Left ventricle myocardium superior (tissue), 1 donor: ENCODE results near the gene PIH1D1. TPM values are rescaled to one million over a fixed set of nuclear protein-coding genes. Genes with fewer than 3 reads are reported as not detected.

Experiments used
- ATAC-seq: fragments of 200-7000 bp; cut with Tn5 transposase; one replicate; pipeline ENCODE4 v1.9.1; 2020; ENCODE audit warnings: mild to moderate bottlenecking, moderate library complexity
- DNase-seq: peaks from one replicate; pipeline ENCODE4 v3.0.0-alpha.2; 2020
- intact Hi-C: fragments of 100-400 bp; cut with micrococcal nuclease; formaldehyde crosslinking; loops from one replicate; pipeline ENCODE4 v1.11.0; 2022
- total RNA-seq: library from RNA; stranded (reverse); fragmentation: NEBNext Ultra II Directional; extraction: Animal tissue kit (Norgen Biotek cat#: 25700); gene quantifications from one replicate; pipeline ENCODE4 v1.2.1, GENCODE V29; 2021
- donor health status: DM: no; HTN: yes; CAD: no; lungs with severe emphysema.

PIH1D1 gene
- total RNA-seq, 1 donor from 2014 or later = 29.6 TPM

DNA sequence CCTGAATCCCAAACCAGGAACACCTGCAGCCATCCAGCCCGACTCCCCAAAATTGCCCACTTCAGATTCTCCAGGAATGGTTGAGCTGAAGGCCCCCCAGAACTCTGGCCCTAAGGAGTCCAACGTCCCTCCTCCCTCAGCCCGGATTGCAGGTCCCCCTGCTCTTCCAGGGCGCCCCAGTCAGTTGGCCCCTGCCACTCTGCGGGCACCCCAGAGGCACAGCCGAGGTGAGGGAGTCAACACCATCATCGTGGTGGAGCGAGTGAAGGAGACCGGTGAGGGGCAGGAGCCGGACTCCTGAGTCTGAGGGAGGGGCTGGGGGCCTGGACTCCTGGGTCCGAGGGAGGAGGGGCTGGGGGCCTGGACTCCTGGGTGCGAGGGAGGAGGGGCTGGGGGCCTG is 24.3 kb downstream of the PIH1D1 start:
- DNase-seq (peak; percentile 4), ATAC-seq (no peak)
- intact Hi-C loops = no loop called here

DNA sequence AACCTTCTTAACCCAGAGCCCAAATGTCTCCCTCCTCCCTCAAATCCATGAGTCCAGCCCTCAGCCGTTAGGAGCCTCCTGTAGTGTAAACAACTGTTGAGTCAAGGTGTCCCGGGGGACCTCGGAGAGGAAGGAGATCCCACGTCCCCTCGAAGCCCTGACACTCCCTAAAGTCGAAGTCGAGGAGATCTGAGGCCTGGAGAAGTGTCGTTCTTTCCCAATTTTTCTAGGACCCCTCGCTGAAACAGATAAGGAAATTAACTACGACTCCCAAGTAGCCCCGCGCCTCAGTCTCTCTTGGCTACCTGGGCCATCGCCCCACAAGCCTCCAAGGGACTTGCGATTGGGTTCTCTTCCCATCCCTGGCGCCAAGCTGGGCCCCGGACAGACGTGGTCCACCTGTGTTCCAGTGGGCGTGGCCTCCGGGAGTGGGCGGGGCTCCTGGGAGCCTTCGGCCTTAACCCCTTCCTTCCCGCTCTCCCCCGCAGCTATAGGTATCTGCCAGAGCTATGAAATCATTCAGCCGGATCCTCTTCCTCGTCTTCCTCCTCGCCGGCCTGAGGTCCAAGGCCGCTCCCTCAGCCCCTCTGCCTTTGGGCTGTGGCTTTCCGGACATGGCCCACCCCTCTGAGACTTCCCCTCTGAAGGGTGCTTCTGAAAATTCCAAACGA is 25.6 kb downstream of the PIH1D1 start:
- DNase-seq = no peak
- ATAC-seq = no peak
- intact Hi-C loops = no loop called here

DNA sequence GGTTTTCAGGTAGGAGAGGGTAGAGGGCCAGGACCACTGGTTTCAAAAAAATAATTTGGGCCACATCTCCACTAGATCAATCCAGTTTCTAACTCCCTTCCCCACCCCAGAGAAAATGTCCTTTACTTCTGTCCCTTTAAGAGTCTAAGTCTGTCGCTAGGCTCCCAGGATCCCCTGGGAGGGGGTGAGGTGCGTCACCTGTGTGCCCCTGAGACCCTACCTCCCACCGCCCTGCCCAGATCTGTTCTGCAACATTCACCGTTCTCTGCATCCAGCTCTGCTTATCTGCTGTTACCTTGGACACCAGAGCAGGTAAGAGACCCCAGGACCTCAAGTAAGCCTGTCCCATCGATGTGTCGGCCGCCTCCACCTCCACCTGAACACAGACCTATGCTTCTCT is 26.4 kb downstream of the PIH1D1 start, which contains the start of gene GFY:
TSS of gene GFY (plus strand) at position 211 of the 400 bp plus-strand sequence. CDS start 1,043 bp downstream, outside the sequence.
- intact Hi-C loops = no loop called here
- no peak for ATAC-seq
- no peak for DNase-seq

DNA sequence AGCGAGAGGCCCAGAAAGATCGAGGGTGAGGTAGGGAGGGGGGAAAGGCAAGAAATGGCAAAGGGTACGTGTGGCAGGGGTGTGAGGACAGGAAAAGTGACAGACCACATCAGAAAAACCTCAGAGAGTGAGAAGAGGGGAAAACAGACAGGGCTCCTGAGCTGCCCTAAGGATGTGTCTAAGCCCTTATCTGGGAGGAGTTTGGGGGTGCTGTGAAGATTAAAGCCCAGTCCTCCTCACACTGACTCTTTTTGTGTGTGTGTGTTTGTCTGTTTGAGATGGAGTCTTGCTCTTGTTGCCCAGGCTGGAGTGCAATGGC is 27.7 kb downstream of the PIH1D1 start:
- ATAC-seq (no peak), DNase-seq (no peak)
- intact Hi-C loops = no loop called here

DNA sequence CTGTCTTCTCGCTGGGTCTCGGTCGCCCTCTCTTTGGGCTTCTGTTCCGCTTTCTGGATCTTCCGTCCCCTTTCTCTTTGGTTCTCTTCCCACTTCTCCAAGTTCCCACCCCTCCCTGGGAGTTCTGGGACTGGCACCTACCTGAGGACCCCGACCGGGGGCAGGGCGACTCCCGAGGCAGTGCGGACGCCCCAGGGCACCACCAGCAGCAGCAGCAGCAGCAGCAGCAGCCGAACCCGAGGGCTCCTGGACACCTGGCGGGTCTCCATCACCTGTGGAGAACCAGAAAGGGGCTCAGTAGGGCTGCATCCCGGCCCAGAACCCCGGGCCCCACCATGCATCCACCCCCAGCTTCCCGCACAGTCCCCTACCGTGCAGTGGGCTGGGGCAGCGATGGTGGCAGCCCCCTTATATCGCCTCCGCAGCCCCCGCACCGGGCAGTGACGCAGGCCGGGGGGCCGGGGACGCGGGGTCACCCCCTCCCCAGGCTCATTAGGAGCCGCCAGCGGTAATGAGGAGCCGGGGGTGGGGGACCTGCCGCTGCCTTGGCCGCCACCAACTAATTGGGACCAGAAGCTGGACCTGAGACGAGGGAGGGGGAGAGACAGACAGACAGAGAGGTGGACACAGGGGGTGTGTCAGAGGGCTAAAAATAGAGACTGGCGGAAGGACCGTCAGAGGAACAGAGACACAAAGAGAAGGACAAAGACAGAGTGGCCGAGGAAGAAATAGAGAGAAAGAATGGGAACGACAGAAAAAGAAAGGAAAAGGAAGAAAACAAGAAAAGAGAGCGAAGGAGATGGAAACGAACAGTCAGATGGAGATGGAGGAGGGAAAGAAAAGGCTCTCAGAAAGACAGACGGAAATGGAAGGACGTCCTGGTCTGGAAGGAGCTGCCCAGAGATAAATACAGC is 28.3 kb downstream of the PIH1D1 start, which contains the start of gene PTH2:
TSS of gene PTH2 (minus strand) at position 371 of the 914 bp plus-strand sequence. CDS start at position 269, 102 bp downstream.
- ATAC-seq = peak; percentile 33

DNA sequence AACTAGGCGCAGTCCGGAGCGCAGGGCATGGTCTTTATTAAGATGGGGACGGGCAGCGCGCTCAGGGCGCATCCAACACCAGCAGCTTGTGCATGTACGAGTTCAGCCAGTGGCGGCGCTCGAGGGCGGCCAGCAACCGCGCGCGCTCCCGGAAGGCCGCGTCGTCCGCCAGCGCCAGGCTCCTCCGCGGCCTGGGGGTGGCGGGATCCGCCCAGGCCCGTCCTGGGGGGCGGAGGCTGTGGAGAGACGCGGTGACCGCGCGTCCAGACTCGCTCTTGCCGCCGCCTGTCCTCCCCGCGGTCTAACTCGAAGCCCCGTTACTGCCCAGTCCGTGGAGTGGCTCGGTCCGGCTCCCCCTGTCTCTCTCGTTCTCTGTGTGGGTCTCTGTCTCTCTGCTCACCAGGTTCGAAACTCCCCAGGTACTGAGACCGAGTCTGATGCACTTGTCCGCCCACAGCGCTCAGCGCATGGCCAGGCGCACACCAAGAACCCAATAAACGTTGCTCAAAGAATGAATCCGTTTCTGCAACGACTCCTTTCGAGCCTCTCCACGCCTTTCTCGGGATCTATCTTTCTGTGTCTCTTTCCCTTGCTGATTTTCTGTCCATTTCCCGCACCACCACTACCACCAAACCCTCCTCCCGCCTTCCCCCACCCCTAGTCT is 29.1 kb downstream of the PIH1D1 start:
- peak; percentile 78 for ATAC-seq
- intact Hi-C loops = no loop called here
- peak; percentile 71 for DNase-seq

More for the DNA sequence above, 28.3 kb downstream of the PIH1D1 start, which contains the start of gene PTH2:
- intact Hi-C loops = no loop called here
- DNase-seq = no peak

DNA sequence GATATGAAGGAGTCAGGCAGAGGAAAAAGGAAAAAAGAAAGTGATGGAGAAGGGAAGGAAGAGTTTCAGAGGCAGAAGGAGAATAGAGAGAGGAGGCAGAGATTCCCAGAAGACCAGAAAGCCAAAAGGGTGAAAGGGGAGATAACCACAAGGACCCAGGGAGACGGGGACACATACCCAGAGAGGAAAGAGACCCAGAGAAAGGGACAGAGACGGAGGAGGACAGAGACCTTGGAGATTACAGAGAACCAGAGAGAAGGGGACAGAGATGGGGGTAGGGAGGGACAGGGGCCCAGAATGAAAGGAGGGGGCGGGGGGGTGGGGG is 29.8 kb downstream of the PIH1D1 start:
- intact Hi-C loops = no loop called here
- ATAC-seq = no peak
- no peak for DNase-seq

DNA sequence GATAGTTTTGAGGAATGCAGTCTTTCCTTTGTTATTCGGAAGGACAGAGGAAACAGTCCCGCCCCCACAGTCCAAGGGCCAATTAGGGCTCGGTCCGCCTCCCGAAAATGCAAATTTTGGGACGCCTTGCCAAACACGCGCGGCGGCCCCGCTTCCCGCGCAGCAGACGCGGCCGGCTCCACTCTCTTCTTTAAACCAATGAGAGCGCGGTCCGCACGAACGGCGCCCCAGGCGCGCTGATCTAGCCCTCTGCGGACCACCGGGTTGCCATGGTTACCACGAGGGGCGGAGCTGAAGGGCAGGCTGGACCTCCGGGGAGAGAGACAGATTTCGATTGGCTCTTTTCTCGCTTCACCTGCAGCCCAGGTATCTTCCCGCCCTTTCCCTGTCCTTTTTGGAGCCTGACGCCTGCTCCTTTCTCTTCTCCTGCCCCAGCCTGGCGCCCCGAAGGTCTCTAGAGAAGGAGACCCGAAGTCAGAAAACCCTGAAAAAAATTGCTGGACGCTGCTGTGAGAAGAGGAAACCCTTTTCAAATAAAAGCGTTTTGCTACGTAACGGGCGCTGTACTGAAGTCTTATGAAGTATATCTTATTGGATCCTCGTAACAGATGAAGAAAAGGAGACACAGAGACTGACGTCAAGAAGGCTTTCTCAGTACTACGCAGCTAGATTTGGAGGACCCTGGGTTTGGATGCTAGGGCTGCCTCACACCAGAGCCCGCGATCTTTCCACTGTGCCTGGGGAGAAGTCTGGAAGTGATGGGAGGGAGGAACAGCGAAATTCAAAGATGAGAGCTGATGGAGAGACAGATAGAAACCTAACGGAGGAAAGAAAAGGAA is 30.4 kb downstream of the PIH1D1 start:
- ATAC-seq = peak; percentile 82
- DNase-seq = peak; percentile 81
- intact Hi-C loops = no loop called here

DNA sequence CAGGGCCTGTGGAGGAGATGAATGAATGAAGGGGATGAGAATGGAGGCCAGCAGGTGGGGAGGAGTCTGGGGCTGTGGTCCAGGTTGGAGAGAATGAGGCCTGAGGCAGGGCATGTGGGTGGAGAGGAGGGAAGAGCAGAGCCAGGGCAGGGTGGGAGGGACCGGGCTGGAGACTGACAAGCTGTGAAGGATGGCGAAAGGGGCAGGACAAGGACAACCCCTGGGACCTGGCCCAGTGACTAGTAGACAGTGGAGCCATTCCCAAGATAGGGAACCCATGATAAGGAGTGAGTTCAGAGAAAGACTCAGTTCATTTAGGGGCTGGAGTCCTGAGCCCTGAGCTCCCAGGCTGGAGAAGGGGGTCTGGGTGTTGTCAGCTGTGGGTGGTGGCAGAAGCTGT is 31.4 kb downstream of the PIH1D1 start:
- no peak for DNase-seq
- intact Hi-C loops = no loop called here
- ATAC-seq = no peak

DNA sequence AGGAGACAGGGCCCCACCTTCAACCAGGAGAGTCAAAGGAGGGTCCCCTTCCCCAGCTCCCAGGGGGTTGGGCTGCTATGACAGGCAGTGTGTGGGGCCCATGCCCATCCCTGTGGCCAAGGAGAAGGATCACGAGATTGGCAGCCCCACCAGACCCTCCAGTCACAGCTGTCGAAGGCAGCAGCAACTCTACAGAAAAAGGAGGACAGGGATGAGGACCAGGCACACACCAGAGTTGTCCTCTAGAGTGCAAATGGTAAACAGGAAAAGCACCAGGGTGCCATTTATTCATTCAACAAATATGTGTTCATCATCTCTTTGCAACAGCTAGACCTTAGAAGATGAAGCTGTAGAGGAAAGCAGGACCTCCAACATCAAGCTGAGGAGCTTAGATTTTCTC is 32.4 kb downstream of the PIH1D1 start:
- DNase-seq (no peak), ATAC-seq (no peak)
- intact Hi-C loops = no loop called here

DNA sequence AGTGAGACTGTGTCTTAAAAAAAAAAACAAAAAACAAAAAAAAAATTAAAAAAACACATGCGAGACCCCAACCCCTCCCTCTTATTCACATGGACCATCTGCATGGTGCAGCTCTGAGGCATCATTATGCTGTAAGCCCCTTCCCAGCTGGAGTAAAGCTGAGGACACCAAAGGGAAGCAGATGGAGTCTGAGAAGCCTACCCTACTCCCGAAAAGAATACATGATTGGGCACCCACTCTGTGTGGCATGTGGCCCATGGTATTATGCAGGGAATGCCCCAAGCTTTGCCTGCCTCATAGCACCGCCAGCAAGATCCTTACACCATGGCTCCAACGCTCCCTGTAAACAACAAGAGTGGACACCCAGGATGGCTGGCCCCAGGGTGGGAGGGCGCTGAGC is 33.1 kb downstream of the PIH1D1 start:
- no peak for DNase-seq
- intact Hi-C loops = no loop called here
- ATAC-seq = no peak

DNA sequence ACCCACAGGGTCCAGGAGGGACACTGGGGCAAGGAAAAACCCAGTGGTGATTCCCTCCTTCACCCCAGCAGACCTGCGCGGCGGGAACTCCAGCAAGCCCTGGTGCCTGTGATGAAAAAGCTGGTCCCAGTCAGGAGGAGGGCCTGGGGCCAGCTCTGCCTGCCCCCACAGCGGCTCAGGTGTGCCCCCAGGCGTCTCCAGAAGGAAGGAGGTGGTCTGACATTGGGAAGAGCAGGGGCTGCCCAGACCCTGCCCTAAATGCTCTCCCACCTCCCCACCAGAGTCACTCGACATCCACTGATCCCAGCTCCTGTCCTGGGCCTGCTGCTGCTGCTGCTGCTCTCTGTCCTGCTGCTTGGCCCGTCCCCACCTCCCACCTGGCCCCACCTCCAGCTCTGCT is 34.5 kb downstream of the PIH1D1 start:
- no peak for DNase-seq
- no peak for ATAC-seq
- intact Hi-C loops = no loop called here

DNA sequence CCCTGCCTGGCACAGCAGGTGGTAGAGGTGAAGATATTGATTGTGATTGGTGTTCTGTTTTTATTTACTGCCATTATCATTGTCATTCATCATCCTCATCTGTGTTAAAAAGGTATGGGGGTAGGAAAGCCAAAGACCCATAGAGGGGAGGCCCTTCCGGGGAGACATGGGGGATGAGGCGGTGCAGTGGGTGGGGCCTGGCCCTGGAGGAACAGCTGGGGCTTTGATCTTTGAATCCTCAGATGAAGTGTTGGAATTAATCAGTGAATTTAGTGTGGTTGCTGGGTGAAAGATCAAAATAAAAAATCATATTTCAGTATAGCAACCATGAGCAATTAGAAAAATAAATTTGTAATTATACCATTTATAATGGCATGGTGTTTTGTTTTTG is 35.8 kb downstream of the PIH1D1 start:
- intact Hi-C loops = no loop called here
- ATAC-seq (no peak), DNase-seq (no peak)

DNA sequence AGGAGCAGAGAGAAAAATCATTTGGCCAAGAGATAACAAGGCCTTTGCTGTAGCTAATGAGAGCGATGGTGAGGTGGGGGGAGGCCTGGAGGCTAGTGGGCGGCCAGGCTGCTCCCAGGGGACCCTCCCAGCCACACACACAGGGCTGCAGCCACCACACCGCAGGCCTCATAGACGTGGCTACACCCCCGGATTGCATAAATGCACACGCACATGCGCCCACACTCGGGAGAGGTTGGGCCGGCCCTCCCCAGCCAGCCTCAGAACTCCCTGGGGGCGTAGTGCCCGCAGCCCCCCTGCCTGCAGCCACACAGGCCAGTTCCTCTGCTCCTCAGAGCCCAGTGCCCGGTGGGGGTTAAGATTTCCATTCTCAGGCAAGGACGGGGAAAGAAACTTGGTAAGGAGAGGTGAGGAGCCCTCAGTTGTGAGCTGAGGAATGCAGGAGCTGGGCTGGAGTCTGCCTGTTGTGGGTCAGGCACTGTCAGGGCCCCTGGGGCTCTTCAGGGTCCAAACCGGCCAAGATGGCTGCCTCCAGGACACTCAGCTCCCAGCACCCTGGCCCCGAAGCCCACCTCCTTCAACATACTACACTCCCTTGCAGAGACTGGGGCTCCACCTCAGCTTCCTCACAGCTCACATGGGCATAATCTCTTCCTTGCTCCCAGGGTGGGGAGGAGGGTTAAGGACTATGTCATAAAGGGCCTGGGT is 36.4 kb downstream of the PIH1D1 start:
- no peak for ATAC-seq
- DNase-seq = no peak
- intact Hi-C loops = no loop called here

DNA sequence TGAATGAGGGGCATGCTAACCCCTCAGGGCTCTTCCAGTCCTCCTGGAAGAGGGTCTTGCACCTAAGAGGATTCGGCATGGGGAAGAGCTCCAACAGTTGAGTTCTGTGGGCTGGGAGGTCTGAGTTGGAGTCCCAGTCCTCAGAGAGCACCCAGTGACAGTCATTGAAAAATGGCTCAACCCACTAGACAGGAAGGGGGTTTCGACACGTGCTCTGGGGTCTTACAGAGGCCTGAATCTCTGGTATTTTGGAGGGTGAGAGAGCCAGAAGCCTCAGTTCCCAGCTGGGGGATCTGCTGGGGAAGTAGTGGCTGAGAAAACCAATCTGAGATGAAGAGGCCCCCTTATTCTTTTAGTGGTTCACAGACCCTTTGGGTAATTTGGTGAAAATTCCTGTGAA is 37.4 kb downstream of the PIH1D1 start:
- ATAC-seq (no peak), DNase-seq (no peak)
- intact Hi-C loops = no loop called here

DNA sequence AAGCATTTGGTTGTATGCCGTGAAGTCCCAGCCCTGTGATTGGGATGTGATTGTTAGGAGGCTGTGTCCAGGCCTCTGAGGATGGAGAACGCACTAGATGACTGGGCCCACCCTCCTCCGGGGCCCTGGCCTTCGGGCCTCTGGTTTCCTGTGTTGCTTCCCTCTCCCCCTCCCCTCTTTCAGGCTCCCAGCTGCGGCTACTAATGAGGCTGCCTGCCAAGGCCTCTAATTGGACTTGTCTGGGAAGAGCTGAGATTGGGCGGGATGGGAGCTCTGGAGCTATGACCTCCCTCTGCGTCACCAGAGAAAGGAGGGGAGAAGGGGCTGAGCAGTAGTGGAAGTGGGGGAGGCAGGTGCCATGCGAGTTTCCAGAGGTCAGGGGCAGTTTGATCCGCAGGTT is 38.3 kb downstream of the PIH1D1 start:
- DNase-seq (no peak), ATAC-seq (peak; percentile 38)
- intact Hi-C loops = no loop called here

DNA sequence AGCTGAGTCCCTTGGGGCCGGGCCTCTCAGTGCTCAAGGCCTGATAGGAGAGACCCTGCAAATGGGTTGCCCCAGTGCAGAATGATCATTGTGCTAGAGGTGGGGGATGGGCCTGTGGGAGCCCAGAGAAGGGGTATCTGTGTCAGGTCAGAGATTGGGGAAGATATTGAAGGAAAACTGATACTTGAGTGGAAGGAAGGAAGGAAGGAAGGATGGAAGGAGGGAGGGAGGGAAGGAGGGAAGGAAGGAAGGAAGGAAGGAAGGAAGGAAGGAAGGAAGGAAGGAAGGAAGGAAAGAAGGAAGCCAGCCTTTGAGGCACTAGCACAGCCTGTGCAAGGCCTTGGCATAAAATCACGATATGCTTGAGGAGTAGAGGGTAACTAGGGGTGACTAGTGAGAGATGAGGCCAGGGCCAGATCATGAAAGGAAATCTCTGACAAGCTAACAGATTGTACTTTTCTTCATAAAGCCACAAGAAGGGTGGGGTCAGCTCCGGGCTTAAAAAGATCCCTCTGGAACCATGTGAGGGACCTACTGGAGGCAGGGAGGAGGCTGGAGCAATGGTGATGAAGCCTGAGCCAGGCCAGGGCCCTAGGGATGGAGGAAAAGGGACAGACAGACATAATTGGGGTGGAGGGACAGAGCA is 39.8 kb downstream of the PIH1D1 start:
- no peak for DNase-seq
- intact Hi-C loops = no loop called here
- no peak for ATAC-seq

DNA sequence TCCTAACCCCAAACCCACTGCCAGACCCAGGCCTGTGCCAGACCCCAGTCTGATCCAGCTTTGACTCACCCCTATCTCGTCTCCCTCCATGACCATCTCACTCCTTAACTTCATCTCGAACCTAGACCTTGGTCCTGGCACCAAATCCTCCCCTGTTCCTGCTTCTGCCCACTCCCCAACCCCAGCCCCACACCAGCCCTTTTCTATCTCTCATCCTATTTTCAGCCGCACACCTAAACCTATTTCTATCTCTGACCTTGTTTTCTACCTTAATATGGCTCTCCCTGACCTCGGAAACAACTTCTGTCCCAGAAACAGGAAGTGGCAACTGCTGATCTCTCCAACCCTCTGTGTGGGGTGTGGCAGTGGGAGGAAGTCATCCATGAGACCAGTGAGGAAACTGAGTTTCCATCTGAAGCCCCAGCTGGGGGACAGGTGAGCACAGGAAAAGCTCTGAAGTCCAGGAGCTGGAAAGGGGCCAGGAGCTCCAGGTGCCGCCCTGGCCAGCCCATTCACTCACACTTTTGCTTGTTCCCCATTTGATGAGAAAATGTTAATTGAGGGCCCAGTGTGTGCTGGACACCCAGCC is 42.1 kb downstream of the PIH1D1 start:
- DNase-seq (no peak), ATAC-seq (no peak)
- intact Hi-C loops = no loop called here
